Measurements from ENCODE around the gene ETF1.

ETF1 gene

DNA sequence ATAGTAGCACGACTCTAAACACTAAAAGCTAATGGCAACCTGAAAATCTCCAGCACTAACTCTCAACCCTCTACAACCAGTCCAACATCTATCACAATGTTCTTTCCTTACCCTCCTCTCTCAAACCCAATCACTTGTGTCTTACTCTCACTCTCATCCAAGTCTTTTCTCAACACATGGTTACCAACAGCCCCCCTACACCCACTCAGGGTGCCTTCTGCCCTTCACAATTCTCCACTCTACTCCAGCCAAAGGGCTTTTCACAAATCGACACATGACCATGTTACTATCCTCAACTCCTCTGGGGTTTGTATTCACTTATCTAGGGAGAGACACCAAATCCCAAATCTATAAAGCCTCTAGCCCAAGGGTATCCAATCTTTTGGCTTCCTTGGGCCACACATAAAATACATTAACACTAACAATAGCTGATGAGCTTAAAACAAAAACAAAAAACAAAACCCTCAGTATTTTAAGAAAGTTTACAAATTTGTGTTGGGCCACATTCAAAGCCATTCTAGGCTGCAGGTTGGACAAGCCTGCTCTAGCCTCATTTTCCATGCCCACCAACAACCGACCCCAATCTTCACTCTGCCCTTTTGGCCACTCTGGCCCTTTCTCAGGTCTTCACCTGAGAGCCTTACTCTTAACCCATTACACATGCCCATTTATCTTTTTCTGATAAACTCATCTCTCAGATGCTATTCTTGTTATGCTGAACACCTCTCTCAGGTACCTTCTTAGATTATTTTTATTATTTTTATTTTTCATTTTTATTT, 20.5 kb upstream of the ETF1 start:
- DNase-seq (ENCODE audit: low read depth) = no peak

DNA sequence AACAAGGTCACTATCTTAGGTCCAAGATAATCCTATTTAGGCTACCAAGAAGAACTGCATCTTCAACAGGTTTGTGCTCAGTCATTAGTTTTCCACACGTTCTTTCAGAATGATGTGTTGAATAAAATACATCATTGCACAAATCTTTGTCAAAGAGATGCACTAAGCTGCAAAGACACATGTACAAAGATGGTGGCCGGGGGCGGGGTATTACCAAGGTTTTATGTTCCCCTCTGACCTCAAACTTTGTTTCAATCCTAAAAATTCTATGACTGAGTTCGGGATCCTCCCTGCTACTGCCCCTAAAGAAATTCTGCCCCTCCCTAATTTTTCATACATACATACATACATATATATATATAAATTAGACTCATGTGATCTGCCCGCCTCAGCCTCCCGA, 17.9 kb upstream of the ETF1 start:
- no peak for DNase-seq (ENCODE audit: low read depth)

DNA sequence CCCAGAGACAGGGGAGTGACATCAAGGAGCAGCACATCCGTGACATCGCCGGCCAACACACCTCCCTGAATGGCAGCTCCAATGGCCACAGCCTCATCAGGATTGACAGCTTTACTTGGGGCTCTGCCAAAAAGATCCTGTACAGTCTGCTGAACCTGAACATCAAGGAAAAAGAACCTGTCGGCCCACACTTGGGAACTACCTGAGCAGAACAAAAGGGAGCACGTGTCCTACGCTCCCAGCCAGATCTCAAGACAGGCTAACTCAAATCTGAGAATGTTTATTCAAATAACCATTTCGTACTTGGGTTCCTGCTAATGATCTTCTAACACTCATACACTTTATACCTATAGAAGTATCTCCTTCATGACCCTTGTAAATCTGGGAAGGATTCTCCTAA, 16.9 kb upstream of the ETF1 start:
- DNase-seq (ENCODE audit: low read depth) = no peak

DNA sequence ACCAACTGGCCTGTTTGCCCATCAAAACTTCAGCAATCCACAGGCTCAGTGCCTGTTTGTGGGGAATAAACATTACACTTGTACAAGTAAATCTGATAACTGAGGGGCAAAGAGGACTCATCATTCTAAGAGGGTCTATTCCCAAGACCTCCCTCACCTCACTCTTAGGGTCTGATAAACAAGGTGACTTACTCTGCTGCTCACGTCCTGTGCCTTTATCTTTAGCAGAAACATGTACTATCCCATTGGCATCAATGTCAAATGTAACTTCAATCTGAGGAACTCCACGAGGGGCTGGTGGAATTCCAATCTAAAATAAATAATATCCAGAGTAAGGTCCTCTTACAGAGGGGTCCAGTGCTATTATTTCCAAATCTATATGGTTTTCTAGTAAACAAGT, 14.6 kb upstream of the ETF1 start:
- no peak for DNase-seq (ENCODE audit: low read depth)

DNA sequence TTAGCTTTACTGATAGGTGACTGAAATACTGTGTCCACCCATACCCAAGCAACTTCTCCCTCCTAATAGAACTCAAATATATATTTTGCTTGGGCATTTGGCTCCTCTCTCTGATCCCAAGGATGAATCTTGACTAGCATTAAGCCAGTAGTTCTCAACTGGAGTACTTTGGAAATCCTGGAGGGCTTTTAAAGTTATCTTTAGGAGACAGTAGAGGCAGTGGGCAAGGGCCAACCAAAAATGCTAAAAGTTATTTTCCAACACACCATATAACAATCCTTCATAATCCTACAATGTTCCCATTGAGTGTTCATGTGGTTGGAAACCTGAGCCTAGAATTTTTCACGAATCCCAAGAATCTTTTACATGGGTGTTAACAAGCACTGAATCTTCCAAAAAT, 11.1 kb upstream of the ETF1 start:
- DNase-seq (ENCODE audit: low read depth) = no peak

DNA sequence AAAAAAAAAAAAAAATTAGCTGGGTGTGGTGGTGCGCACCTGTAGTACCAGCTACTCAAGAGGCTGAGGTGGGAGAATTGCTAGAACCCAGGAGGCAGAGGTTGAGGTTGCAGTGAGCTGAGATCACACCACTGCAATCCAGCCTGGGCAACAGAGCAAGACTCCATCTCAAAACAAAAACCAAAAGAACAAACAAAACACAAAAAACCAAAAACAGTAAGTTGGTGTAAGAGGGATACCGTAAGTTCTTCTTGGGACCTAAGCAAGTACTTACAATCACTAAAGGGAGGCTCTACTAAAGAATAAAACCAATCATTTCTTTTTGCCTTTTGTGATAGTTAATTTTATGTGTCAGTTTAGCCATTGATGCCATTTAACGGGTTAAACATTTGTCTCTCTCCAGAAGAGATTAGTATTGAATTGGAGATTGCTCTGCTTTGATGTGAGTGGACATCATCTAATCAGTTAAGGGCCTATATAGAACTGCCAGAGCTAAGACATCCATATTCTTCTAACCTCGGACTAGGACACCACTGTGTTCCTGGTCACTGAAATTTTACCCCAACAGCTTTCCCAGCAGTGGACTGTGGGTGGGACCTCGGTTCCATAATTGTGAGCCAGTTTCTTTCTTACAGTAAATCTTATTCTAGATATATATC, 10.5 kb upstream of the ETF1 start:
- DNase-seq (ENCODE audit: low read depth) = no peak

DNA sequence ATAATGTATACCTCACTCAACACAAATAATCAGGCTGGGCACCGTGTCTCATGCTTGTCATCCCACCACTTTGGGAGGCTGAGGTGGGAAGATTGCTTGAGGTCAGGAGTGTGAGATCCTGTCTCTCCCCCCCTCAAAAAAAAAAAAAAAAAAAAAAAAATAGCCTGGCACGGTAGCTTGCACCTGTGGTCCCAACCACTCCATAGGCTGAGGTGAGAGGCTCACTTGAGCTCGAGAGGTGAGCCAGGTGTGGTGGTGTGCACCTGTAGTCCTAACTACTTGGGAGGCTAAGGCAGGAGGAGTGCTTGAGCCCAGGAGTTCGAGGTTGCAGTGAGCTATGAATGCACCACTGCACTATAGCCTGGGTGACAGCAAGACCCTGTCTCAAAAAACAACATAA, 9.6 kb upstream of the ETF1 start:
- no peak for DNase-seq (ENCODE audit: low read depth)

DNA sequence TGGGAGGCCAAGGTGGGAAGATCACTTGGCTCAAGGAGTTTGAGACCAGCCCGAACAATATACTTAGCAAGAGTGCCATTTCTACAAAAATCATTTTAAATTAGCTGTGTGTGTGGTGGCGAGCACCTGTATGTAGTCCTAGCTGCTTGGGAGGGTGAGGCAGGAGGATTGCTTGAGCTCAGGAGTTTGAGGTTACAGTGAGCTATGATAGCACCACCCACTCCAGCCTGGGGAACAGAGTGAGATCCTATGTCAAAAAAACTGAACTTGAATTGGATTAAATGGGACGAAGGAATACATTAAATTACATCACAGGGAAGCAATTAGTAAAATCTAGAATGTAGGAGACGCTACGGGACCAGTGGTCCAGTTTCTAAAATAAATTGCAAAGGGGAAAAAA, 6.4 kb upstream of the ETF1 start:
- DNase-seq (ENCODE audit: low read depth) = no peak

DNA sequence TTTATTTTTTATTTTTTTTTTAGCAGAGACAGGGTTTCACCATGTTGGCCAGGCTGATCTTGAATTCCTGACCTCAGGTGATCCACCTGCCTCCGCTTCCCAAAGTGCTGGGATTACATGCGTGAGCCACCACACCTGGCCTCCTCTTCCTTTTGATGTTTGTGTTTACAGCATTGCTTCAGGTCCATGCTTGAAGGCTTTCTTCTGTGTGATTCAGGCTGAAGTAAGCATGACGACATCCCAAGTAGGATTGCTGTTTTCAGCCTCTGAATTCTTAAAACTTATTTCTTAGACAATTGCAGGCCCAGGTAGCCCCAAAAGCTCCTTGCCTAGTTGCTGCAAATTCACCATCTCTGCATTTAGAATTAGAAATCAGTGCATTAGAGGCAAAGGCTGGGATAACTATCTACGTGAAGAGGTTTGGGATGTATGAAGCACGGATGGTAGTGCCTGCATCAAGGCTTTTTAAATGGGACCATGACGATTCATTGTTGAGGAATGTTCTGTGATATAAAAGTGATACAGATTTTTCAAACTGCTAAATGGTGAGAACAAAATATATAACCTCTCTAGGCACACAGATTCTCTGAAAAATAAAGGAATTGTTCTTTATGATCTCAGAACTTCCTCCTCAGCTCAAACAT, 3.0 kb upstream of the ETF1 start:
- DNase-seq (ENCODE audit: low read depth) = no peak

DNA sequence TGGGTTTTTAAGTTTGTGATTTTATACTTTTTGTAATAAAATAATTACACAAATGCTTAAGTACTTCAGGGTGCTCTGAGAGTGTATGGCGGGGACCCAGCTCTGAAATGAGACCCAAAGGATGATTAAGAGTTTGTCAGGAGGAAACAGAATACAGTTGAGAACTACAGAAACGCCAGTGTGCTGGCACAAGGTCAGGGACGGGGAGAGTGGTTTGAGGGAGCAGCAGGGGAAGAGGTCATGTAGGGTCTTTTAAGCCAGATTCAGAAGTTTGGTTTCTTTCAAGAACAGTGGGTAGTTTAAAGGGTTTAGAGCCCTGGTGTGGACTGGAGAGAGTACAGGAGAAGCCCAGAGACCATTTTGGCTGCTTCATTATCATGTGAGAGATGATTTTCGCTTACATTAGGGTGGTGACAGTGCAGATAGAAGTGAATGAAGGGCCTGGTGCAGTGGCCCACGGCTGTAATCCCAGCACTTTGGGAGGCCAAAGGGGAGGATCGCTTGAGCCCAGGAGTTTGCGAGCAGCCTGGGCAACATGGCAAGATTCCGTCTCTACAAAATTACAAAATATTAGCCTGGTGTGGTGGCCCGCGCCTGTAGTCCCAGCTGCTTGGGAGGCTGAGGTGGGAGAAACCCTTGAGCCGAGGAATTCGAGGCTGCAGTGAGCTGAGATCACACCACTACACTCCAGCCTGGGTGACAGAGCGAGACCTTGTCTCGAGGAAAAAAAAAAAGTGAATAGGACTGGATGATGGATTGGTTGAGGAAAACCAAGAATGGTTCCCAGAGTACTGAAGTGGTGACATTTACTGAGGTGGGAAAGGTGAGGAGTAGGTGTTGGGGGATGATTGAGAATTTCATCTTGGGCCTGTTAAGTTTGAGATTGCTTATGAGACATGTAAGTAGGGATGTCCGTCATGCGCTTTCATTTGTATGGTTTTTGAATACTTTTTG, 1.4 kb upstream of the ETF1 start:
- no peak for DNase-seq (ENCODE audit: low read depth)

DNA sequence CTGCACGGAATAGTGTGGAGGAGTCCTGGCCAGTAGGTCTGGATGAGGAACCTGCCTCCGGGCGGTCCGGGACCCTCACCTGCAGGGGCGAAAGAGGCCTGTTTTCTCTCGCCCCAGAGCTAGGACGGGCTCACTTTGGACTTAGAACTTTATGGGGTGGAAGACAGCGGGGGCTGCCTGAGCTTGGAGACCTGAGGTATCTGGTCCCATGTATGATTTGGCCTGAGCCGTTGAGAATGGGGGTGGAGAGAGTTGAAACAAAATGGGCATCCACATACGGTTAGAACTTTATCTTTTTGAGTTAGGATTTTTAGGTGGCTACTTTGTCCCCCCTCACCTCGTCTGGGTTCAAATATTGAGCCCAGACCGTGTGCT, 681 bp upstream of the ETF1 start:
- no peak for DNase-seq (ENCODE audit: low read depth)

DNA sequence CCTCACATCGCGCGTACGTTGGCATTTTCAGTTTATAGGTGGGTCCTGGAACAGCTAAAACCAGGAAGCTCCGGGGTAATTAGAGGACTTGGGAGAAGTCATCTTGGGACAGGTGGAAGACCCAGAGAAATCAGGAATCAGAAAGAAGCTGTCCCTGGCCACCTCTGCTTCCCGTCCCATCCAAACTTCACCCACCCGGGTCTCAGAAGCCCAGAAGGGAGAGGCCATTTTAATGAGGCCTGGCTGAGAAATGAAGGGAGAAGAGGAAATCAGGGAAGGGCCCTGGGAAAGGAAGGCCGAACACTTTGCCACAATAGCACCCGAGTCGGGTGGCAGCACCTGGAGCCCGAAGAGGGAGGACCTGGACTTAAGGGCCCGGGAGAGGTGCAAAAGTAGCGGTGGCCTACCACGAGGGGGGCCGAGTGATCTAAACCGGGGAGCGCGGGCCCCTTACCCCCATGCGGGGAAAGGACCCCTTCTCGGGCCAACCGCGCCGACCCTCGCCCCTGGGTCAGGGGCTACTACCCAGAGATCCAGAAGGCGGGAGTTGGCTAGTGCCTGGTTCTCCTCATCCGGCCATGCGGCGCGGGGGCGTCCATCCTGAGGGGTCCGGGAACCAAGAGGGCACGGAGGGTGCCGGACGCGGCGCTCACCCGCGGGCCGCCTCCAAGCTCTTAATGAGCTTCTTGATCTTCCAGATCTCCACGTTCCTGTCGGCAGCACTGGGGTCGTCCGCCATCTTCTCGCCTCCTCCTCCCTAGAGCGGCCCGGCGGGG, 668 bp downstream of the ETF1 start:
- DNase-seq (ENCODE audit: low read depth) = no peak

DNA sequence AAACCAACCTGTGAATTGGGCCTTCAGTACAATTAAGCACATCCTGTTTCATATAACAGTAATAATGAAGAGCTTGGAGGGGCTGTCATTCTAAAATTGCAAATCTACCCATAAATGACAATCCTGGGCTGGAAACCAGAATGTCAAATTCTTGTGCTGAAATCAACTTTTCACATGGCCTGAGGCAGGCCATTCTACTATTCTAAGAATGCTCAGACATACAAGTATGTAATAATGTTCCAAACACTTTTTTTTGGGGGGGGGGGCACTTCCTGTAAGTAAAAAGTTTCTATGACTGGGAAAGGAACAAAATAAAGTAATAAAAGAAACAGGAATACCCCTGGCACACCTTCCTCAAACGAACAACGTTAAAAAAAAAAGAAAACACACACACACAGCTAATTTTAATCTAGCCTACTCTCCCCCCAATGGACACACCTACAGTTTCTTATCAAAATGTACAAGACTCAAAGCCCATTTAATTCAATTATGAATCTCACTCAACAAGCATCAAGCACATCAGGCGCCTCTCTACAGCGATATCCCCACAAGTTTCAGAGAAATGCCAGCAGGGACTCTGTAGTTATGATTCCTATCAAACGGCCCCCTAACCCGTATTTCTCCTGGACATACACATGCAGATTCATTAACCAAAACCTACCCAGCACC, 1.4 kb downstream of the ETF1 start:
- no peak for DNase-seq (ENCODE audit: low read depth)

DNA sequence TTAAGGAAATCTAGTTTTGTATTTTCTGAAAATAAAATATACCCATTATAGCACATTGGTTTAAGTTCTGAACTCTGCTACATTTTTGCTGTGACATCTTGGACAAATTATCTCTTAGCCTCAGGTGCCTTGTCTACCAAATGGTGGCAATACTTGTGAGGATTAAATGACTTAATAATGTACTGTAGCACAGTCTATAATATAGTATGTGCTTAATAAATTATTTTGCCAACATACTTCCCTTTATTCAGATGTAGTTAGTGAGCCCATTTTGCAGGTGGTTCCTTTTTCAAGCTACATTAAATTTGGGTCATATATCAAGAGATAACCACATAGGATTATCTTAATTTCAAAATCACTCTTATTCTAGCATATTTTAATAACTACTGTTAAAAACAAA, 3.2 kb downstream of the ETF1 start:
- DNase-seq (ENCODE audit: low read depth) = no peak

DNA sequence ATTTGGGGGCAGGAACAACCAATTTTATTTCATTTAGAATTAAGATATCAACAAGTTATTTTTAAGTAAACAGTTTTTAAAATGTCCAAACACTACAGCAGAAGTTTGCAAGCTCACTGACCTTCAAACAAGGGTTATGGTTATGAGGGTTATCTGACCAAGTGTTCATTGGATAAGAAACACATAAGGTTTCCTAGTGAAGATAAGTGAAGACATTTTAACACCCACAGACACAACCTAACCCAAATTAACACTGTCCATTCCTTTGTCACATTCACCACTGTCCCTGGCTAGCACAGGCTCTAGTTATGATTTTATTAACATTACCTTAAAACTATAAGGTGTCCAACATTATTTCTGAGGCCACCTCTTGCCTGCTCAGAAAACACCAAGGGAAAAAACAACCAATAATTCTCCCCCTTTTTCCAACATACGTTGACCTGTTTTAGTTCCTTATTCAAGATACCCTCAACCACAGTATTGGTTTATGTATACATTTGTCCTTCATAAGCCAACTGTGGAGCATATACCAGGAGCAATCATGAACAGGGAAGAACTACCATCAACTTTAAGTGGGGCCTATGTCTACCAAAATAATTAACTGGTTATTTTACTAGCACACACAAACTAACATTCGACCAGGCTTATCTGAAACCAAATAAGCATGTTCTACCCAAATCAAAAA, 4.0 kb downstream of the ETF1 start:
- DNase-seq (ENCODE audit: low read depth) = no peak

DNA sequence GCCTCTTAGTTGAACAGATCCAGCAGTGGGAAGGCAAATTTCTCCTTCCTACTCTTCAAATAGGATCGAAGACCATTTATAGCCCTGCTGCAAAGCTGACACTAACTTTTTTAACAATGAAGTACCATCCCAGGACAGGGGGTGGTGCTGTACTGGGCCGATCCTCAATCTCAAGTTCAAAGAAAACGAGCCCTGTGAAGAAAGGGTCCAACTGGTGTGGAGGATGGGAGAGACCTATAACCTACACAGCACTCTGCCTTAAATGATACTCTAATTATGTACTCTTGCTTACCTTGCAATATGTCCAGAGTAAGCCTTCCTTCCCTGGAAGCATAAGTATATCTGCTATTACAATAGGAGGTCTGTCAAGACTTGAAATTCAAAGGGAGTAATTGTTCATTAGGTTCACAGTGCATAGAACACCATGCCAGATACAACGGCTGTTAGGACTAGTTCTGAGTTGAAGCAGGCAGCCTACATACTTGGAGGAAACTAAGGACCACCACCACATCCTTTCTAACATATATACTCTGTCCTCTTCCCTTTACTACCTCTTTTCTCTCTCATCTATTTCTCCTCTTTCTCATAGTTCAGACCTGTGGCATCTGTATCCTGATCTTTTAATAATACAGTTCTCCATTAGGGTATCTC, 6.2 kb downstream of the ETF1 start:
- no peak for DNase-seq (ENCODE audit: low read depth)

DNA sequence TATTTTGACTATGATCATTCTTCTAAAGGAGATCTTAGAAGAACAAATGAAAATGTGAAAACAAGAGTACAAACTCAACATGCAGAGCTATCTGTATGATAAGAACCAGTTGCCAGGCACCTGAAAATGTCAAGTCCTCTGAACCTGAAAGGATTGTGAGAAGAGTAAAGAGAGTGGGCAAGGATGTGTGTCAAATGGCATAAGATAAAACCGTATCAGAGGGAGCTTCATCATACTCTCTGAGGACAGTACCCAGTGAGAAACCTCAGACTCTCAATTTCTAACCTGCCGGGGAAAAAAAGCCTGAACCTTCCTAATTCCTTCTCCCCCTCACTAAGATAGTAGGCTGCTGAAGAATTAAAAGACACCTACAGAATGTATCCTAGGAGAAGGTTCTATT, 6.8 kb downstream of the ETF1 start:
- no peak for DNase-seq (ENCODE audit: low read depth)

DNA sequence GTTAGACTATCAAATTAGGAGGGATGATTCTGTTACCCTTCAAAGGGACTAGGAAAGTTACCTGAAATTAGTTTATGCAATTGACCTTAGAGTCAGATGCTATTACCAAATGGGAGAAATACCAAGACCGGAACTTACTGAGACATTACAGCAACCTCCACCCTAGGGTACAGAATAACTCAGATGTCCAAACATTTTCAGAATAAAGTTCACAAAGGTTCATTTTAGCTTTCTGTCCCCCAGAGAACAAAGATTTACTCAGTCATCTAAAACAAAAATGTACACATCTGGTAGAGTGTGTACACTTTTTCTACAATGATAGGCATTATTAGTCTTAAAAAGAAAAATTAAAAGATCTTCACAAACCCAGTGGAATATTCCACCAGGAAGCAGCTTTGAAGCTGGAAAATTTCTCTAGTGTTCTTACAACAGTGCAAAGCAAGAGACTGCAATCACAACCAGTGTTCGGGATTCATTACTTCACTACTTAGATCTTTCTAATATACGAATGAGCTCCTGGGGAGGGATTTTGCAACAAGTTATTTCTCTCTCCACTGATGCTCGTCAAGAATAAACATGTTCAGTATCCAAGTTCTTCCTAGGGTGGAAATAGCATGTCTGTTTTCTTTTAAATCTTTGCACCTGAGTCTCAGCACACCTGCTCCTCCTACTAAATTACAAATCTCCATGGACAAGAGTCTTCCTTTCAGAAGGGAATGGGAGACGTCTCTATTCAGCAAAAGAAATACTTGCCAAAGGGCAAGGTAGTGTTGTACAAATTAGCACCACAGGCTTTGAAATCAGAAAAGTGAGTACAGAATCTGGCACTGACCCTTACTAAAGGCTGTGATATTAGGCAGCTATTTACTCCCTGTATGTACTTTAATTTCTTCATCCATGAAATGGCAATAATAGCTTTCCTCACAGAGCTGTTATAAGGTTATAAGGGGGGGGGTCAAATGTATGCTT, 8.8 kb downstream of the ETF1 start:
- no peak for DNase-seq (ENCODE audit: low read depth)

DNA sequence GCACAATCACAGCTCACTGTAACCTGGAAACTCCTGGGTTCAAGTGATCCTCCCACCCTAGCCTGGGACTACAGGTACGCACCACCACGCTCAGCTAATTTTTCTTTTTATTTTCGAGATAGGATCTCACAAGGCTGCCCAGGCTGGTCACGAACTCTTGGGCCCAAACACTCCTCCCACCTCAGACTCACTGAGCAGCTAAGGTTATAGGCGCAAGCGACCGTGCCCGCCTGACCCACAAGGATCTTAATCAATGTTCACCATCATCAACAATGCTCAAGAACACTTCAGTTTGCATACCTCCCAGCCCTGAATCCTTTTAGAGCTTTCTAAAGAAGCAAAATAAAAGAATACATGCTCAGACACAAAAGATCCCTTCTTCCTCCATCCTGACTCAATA, 13.2 kb downstream of the ETF1 start:
- DNase-seq (ENCODE audit: low read depth) = no peak

All from stimulated activated CD8-positive, alpha-beta memory T cell treated with anti-CD3 and anti-CD28 coated beads, Interleukin-12 subunit alpha, Interleukin-12 subunit beta, amount 100 ng/mL, for 4 hours (primary cell).